ENCODE measurements around the gene ZSCAN20.

- TF ChIP-seq POLR2A (IDR thresholded peaks at IDR 0.05) (no peak), EP300 (IDR thresholded peaks at IDR 0.05) (no peak)
- TF ChIP-seq, protein P1, sequence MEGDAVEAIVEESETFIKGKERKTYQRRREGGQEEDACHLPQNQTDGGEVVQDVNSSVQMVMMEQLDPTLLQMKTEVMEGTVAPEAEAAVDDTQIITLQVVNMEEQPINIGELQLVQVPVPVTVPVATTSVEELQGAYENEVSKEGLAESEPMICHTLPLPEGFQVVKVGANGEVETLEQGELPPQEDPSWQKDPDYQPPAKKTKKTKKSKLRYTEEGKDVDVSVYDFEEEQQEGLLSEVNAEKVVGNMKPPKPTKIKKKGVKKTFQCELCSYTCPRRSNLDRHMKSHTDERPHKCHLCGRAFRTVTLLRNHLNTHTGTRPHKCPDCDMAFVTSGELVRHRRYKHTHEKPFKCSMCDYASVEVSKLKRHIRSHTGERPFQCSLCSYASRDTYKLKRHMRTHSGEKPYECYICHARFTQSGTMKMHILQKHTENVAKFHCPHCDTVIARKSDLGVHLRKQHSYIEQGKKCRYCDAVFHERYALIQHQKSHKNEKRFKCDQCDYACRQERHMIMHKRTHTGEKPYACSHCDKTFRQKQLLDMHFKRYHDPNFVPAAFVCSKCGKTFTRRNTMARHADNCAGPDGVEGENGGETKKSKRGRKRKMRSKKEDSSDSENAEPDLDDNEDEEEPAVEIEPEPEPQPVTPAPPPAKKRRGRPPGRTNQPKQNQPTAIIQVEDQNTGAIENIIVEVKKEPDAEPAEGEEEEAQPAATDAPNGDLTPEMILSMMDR (IDR thresholded peaks at IDR 0.05): no peak
These were observed 16.0 kb upstream of the ZSCAN20 start for GRCh38 chr1:33456502-33456886.

All from tibial nerve (tissue), 4 donors.